Measurements from ENCODE around the gene HOXB8. TPM values are rescaled to one million over a fixed set of nuclear protein-coding genes. Genes with fewer than 3 reads are reported as not detected.

HOXB8 gene
- total and polyA plus RNA-seq, 12 donors: 0.55 TPM; not detected in 11

DNA sequence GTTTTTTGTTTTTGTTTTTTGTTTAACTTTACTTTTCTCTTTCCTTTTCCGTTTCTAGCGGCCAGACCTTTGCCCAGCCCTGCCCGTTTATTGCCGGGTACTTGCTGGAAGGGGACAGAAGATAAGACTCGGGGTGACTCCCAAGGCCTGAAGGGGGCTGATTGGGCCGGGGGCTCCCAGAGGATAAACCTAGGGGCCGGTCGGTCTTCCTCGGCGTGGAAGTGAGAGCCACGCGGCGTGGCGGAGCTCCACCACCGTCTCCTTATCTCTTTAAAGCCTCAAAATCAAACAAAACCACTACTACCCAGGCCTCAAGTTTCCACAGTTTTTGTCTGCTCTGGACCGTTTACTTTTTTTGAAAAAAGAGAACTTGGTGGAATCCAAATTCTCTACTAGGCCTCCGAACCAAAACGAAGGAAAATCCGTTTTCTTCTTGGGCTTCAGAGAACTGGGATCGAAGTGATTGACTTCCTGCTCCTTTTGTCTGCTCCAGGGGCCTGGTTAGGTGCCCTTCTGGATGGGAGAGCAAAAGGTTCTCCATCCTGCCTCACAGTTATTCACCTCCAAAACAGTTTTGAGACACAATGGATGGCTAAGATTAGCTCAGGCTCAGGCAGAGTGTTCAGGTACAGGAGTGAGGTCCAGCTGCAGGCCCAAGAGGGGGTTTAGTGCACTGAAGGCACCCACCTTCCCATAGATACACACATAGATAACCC lies 19.6 kb upstream of the HOXB8 start:
- peaks cover 0 to 14% (median 3%) of the 10 kb centered on the region in 9 donors for H3K4me1 ChIP-seq
- ATAC-seq (no peak), DNase-seq (no peak)
- H3K27me3 ChIP-seq: peaks cover 61 to 100% (median 100%) of the 10 kb centered on the region in 7 donors
- TF ChIP-seq, protein P1, sequence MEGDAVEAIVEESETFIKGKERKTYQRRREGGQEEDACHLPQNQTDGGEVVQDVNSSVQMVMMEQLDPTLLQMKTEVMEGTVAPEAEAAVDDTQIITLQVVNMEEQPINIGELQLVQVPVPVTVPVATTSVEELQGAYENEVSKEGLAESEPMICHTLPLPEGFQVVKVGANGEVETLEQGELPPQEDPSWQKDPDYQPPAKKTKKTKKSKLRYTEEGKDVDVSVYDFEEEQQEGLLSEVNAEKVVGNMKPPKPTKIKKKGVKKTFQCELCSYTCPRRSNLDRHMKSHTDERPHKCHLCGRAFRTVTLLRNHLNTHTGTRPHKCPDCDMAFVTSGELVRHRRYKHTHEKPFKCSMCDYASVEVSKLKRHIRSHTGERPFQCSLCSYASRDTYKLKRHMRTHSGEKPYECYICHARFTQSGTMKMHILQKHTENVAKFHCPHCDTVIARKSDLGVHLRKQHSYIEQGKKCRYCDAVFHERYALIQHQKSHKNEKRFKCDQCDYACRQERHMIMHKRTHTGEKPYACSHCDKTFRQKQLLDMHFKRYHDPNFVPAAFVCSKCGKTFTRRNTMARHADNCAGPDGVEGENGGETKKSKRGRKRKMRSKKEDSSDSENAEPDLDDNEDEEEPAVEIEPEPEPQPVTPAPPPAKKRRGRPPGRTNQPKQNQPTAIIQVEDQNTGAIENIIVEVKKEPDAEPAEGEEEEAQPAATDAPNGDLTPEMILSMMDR (IDR thresholded peaks at IDR 0.05): no peak
- no peaks in the 10 kb centered on the region for H3K36me3 ChIP-seq
- H3K27ac ChIP-seq: no peak overlapping the region
- WGBS, 2 donors: 21 to 27% methylated on average over 20 of the region's 20 CpGs
- intact Hi-C loops (cut with DNase I): no loop called here
- no peaks in the 10 kb centered on the region for H3K9me3 ChIP-seq
- H3K4me3 ChIP-seq: no peak overlapping the region

DNA sequence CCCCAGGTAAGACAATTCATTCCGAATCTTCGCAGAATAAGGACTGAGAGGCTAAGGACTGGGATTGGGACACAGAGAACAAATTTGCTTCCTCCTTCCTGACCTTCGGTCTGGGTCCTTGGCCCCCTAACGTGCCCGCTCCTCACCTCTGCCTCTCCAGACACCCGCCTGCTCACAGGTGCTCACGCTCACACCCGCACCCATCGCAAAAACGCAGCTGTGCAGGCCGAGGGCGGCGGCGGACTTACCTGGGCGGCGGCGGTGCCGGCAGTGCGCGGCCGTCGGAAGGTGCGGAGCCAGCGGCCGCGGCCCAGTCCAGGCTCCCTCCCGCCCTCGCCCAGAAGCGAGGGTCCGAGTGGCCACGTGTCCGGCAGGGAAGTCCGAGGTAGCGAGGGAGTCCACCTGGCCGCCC lies 18.2 kb upstream of the HOXB8 start:
- peaks cover 67 to 100% (median 100%) of the 10 kb centered on the region in 7 donors for H3K27me3 ChIP-seq
- intact Hi-C loops (cut with DNase I): no loop called here
- WGBS, 2 donors: 9 to 13% methylated on average over 35 of the region's 35 CpGs

DNA sequence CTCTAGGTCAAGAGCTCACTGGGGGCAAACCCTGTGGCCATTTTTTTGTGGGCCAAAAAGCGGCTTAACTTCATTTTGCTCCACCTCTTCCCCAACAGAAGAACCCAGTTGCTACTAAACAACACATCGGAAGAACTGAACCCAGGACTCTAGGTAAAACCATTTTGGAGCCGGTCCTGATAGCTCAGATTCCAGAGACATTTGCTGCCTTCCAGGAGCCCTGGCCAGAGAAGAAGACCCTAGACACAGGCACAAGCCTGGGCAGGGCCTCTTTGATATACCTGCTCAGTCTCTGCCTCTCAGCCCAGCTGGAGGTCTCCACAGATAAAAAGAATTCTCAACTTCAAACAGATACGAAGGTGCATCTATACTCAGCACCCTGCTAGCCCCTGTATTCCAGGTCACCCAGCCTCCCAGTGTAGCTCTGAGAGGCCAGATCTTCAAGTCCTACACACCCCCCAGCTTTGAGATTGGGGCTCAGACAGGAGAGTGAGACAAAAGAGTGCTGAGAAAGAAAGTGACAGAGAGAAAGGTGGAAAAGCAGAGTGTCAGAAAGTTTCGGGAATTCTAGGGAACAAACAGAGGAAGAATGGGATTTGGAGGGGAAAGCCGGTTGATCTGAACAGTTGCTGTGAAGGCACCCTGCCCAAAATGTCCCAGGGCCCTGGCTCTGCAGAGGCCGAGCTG lies 17.6 kb upstream of the HOXB8 start:
- TF ChIP-seq, protein P1 (IDR thresholded peaks at IDR 0.05): no peak
- H3K27ac ChIP-seq: no peak overlapping the region

More for the DNA sequence above, 18.2 kb upstream of the HOXB8 start:
- Histone ChIP-seq H3K4me3 (no peak overlapping the region), H3K9me3 (no peaks in the 10 kb centered on the region), H3K27ac (no peak overlapping the region), H3K36me3 (no peaks in the 10 kb centered on the region), H3K4me1 (peaks cover 0 to 14% (median 3%) of the 10 kb centered on the region in 9 donors)
- DNase-seq: no peak
- ATAC-seq: no peak
- TF ChIP-seq, protein P1 (IDR thresholded peaks at IDR 0.05): no peak

DNA sequence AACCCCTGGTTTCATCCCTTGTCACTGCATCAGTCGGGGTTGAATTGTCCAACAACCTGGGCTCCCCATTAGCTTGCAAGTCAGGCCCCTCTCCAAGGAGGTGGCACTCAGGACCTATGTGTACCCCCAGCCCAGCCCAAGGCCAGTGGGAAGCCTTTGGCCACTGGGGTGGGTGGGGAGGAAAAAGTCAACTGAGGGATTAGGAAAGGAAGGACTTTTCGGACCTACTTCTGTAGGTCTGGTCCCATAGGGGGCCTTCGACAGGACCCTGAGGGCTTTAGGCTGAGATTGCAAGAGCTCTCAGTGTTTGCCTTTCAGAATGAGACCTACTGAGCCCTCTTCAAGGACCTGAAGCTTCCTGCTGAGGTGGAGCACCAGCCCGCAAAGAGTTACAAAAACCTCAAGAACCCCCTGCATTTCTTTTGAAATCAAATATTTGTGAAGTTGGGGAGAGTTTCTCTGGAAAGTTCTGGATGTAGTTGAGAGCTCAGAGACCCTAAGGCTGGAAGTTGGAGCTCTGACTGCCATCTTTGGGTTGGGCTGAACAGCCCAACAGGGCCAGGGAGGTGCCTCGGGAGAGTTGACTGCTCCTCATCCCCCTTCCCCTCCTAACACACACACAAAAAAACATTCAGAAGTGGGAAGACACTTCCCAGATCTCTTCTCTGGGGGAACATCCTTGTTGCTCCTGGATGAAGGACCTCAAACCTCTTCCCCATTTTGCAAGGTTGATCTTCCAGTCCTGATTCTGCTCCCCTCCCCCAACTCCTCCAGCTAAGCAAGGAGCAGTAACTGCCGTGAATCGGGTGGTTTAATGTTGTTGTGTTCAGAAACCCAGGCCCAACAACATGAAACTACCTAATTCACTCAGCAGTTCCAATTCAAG lies 16.8 kb upstream of the HOXB8 start:
- Histone ChIP-seq H3K4me3 (no peak overlapping the region), H3K27ac (no peak overlapping the region), H3K36me3 (no peaks in the 10 kb centered on the region), H3K27me3 (peaks cover 79 to 100% (median 100%) of the 10 kb centered on the region in 7 donors), H3K9me3 (no peaks in the 10 kb centered on the region), H3K4me1 (peaks cover 0 to 15% (median 3%) of the 10 kb centered on the region in 9 donors)
- DNase-seq: no peak
- WGBS, 2 donors: 16% methylated on average over 7 of the region's 7 CpGs
- ATAC-seq: no peak
- intact Hi-C loops (cut with DNase I): no loop called here
- TF ChIP-seq, protein P1 (IDR thresholded peaks at IDR 0.05): no peak

More for the DNA sequence above, 17.6 kb upstream of the HOXB8 start:
- Histone ChIP-seq H3K9me3 (no peaks in the 10 kb centered on the region), H3K27me3 (peaks cover 72 to 100% (median 100%) of the 10 kb centered on the region in 7 donors), H3K4me3 (no peak overlapping the region), H3K4me1 (peaks cover 0 to 14% (median 3%) of the 10 kb centered on the region in 9 donors), H3K36me3 (no peaks in the 10 kb centered on the region)
- DNase-seq (no peak), ATAC-seq (no peak)
- intact Hi-C loops (cut with DNase I): no loop called here
- 15 to 23% methylated on average over 7 of the region's 7 CpGs for whole genome bisulfite sequencing, 2 donors
